ENCODE data around the gene DEPP1. TPM values are rescaled to one million over a fixed set of nuclear protein-coding genes. Genes with fewer than 3 reads are reported as not detected.

DEPP1 gene
- total and polyA plus RNA-seq, 2 experiments from 2014 or later, result 0.37 to 1.3 TPM

GRCh38 chr10:44969854-44970253 is 8.8 kb downstream of the DEPP1 start (continued):
- TF ChIP-seq CTCF (conservative IDR thresholded peaks at IDR 0.05; ENCODE audit: low read depth in 2 of 2) (no peak), ETS1 (IDR thresholded peaks at IDR 0.05) (no peak), JUNB (IDR thresholded peaks at IDR 0.05; ENCODE audit: unreplicated experiment) (no peak), NANOG (IDR thresholded peaks at IDR 0.05; ENCODE audit: borderline replicate concordance) (no peak), ZNF114 (CRISPR knock-in tag; IDR thresholded peaks at IDR 0.05) (no peak), ZNF331 (CRISPR knock-in tag; IDR thresholded peaks at IDR 0.05; ENCODE audit: low read depth) (no peak), REST (IDR thresholded peaks at IDR 0.05; ENCODE audit: unreplicated experiment) (no peak), EZH2 (IDR thresholded peaks at IDR 0.05; ENCODE audit: low read depth, unreplicated experiment) (no peak), POLR2AphosphoS5 (IDR thresholded peaks at IDR 0.05; ENCODE audit: low read depth) (no peak), CREB1 (CRISPR knock-in tag; IDR thresholded peaks at IDR 0.05; ENCODE audit: low read depth) (no peak)

GRCh38 chr10:44968500-44969400 is 9.9 kb downstream of the DEPP1 start:
- Mint-ChIP-seq H3K4me3 (no peak overlapping the region), H3K4me1 (peaks cover 50% of the 10 kb centered on the region), H3K27me3 (ENCODE audit: insufficient read depth, low read depth, poor library complexity) (peaks cover 17% of the 10 kb centered on the region), H3K9me3 (no peaks in the 10 kb centered on the region; the same call in 2 of the 3 replicates), H3K27ac (no peak overlapping the region), H3K36me3 (ENCODE audit: low read depth) (peaks cover 22% of the 10 kb centered on the region)
- Histone ChIP-seq H3K4me2 (no peak overlapping the region), H3K4me3 (no peak overlapping the region), H3K36me3 (ENCODE audit: insufficient read depth) (no peaks in the 10 kb centered on the region), H3K79me2 (replicated peaks; ENCODE audit: insufficient read depth) (no peaks in the 10 kb centered on the region; the same call in 1 of the 2 replicates), H3K27ac (ENCODE audit: low read depth) (no peak overlapping the region), H3K27me3 (ENCODE audit: insufficient read depth) (no peaks in the 10 kb centered on the region), H3F3A (replicated peaks; ENCODE audit: low read depth) (peaks cover 6% of the 10 kb centered on the region; the same call in 1 of the 2 replicates), H2AFZ (no peak overlapping the region), H3K4me1 (ENCODE audit: insufficient read depth) (peaks cover 34% of the 10 kb centered on the region), H3K9me2 (ENCODE audit: insufficient read depth) (peaks cover 9% of the 10 kb centered on the region; the same call in 1 of the 2 replicates), H4K20me1 (replicated peaks; ENCODE audit: insufficient read depth) (no peaks in the 10 kb centered on the region)
- no peak for ATAC-seq
- no peak for DNase-seq (ENCODE audit: low spot score)
- TF ChIP-seq NANOG (IDR thresholded peaks at IDR 0.05; ENCODE audit: borderline replicate concordance) (no peak), ETS1 (IDR thresholded peaks at IDR 0.05) (no peak)
